AG10803 (cell line): ENCODE data around the gene OPRM1.
A peak's percentile ranks its signal among the peaks of the same experiment; 100 is the strongest.
"Not testable (repeated sequence)": the region's sequence is repeated elsewhere in the genome, so short reads cannot be mapped to it uniquely, and the experiment has no call there.

ENCODE experiments used
- DNase-seq: peaks from one replicate; pipeline ENCODE4 v3.0.0; 2010; ENCODE audit warnings: low read depth
- H3K4me3 ChIP-seq: 2 replicates; pipeline ENCODE4 v1.5.1; 2011; ENCODE audit warnings: mild to moderate bottlenecking, low read length, control low read depth
- TF ChIP-seq, protein P1 (sequence below): conservative IDR thresholded peaks from 2 replicates; pipeline ENCODE4 v1.5.1; 2011; ENCODE audit warnings: mild to moderate bottlenecking, low read length, control low read depth, inconsistent platforms

OPRM1 gene

DNA sequence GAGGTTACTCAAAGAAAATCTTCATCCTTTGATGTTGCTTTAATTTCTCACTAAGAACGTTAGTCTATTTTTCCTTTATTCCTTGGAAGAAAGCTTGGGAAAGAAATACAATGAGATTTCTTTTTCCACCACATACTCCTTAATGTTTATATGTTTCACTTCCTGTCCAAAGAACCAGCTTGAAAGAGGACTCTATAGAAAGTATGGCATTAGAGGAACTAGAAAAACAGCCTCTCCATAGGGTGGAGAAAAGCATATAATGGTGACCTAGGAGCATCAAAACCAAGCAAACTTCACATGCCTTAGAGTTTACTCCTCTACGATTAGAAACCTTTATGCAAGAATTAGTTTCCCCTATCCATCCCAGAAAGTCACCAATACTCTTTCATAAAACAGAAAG lies 131.1 kb downstream of the OPRM1 start:
- no peak for DNase-seq

DNA sequence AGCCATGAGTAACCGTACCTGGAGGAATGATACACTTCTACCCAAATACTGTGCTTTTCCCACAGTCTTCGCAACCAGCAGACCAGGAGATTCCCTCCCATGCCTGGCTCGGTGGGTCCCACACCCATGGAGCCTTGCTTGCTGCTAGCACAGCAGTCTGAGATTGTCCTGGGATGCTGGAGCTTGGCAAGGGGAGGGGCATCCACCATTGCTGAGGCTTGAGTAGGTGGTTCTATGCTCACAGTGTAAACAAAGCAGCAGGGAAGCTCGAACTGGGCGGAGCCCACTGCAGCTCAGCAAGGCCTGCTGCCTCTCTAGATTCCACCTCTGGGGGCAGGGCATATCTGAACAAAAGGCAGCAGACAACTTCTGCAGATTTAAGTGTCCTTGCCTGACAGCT lies 133.4 kb downstream of the OPRM1 start:
- H3K4me3 ChIP-seq, DNase-seq: not testable (repeated sequence)

More for the DNA sequence above, 131.1 kb downstream of the OPRM1 start:
- TF ChIP-seq, protein P1, sequence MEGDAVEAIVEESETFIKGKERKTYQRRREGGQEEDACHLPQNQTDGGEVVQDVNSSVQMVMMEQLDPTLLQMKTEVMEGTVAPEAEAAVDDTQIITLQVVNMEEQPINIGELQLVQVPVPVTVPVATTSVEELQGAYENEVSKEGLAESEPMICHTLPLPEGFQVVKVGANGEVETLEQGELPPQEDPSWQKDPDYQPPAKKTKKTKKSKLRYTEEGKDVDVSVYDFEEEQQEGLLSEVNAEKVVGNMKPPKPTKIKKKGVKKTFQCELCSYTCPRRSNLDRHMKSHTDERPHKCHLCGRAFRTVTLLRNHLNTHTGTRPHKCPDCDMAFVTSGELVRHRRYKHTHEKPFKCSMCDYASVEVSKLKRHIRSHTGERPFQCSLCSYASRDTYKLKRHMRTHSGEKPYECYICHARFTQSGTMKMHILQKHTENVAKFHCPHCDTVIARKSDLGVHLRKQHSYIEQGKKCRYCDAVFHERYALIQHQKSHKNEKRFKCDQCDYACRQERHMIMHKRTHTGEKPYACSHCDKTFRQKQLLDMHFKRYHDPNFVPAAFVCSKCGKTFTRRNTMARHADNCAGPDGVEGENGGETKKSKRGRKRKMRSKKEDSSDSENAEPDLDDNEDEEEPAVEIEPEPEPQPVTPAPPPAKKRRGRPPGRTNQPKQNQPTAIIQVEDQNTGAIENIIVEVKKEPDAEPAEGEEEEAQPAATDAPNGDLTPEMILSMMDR, result no peak
- H3K4me3 ChIP-seq, result no peak overlapping the region

- DNase-seq, result no peak
- no peak overlapping the region for H3K4me3 ChIP-seq
- TF ChIP-seq, protein P1, result no peak
These were observed 140.4 kb downstream of the OPRM1 start for GRCh38 chr6:154179434-154179833.

- no peak overlapping the region for H3K4me3 ChIP-seq
- TF ChIP-seq, protein P1, result no peak
- DNase-seq, result no peak
These were observed 148.2 kb downstream of the OPRM1 start for GRCh38 chr6:154187203-154187602.

DNA sequence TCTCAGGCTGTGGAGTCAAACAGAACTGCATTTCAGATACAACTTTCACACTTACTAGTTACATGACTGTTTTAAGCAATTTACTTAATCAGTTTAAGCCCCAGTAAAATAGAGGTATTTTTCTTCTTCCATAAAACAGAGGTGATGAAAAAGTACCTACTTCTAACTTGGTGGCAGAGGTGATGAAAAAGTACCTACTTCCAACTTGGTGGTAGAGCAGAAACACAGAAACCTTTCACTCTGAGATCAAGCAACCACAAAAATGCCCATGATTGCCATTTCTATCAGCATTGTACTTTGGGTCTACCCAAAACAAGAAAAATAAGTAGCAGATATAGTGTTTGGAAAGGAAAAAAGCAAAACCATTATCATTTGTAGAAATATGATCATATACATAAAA lies 148.7 kb downstream of the OPRM1 start:
- TF ChIP-seq, protein P1, result no peak
- no peak overlapping the region for H3K4me3 ChIP-seq
- DNase-seq, result no peak

GRCh38 chr6:154196333-154196885 lies 157.4 kb downstream of the OPRM1 start:
- DNase-seq, result no peak
- no peak overlapping the region for H3K4me3 ChIP-seq
- TF ChIP-seq, protein P1, result no peak

- no peak overlapping the region for H3K4me3 ChIP-seq
- peak; percentile 27 for DNase-seq
These were observed 158.3 kb downstream of the OPRM1 start for GRCh38 chr6:154197196-154197860.

DNA sequence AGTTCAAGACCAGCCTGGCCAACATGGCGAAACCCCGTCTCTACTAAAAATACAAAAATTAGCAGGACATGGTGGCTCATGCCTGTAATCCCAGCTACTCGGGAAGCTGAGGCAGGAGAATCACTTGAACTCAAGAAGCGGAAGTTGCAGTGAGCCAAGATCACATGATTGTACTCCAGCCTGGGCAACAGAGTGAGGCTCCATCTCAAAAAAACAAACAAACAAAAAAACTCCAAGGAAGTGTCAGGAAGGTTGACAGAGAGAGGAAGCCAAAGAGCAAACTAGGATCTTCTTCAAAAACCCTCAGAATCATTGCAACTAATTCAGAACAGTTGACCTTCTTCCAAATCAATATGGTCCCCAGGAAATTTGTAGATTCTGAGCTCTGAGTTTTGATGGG lies 162.6 kb downstream of the OPRM1 start:
- DNase-seq, H3K4me3 ChIP-seq: not testable (repeated sequence)

More at GRCh38 chr6:154197196-154197860, 158.3 kb downstream of the OPRM1 start:
- TF ChIP-seq, protein P1, result no peak
